Mucosa of rectum (tissue), 2 donors: ENCODE results near the gene PXMP4.

ENCODE experiments used
- H3K27ac ChIP-seq, 2 donors: one replicate each; pipeline ENCODE4 v1.7.0; 2013; ENCODE audit warnings: inconsistent platforms in 2 of 2, low read depth in 2 of 2, low read length in 2 of 2
- H3K27me3 ChIP-seq, 2 donors: one replicate each; pipeline ENCODE4 v1.7.0; 2013; ENCODE audit warnings: low read length in 2 of 2; ENCODE audit not compliant: control insufficient read depth in 2 of 2, insufficient read depth in 2 of 2
- H3K36me3 ChIP-seq, 2 donors: one replicate each; pipeline ENCODE4 v1.7.0; 2013; ENCODE audit warnings: low read length in 2 of 2; ENCODE audit not compliant: control insufficient read depth in 2 of 2, insufficient read depth in 2 of 2
- H3K4me1 ChIP-seq, 2 donors: one replicate each; pipeline ENCODE4 v1.7.0; 2013; ENCODE audit warnings: low read length in 2 of 2, mild to moderate bottlenecking in 1 of 2; ENCODE audit not compliant: control insufficient read depth in 2 of 2, insufficient read depth in 2 of 2
- H3K4me3 ChIP-seq, 2 donors: one replicate each; pipeline ENCODE4 v1.7.0; 2013; ENCODE audit warnings: low read length in 2 of 2
- H3K9ac ChIP-seq, 2 donors: one replicate each; pipeline ENCODE4 v1.7.0; 2013; ENCODE audit warnings: low read length in 2 of 2, low read depth in 1 of 2, mild to moderate bottlenecking in 1 of 2
- H3K9me3 ChIP-seq, 2 donors: one replicate each; pipeline ENCODE4 v1.7.0; 2013; ENCODE audit warnings: low read length in 2 of 2; ENCODE audit not compliant: control insufficient read depth in 2 of 2
- donor health status: healthy.
- donor health status: Normal muscosa, but diverticular disease.

The PXMP4 gene

GRCh38 chr20:33656010-33656782 lies 63.9 kb downstream of the PXMP4 start:
- H3K36me3 ChIP-seq: peaks cover 7 to 12% of the 10 kb centered on the region in 2 donors
- H3K4me1 ChIP-seq: peaks cover 21 to 29% of the 10 kb centered on the region in 2 donors
- H3K9ac ChIP-seq: no peak overlapping the region
- H3K9me3 ChIP-seq: no peaks in the 10 kb centered on the region
- no peaks in the 10 kb centered on the region for H3K27me3 ChIP-seq
- H3K4me3 ChIP-seq: no peak overlapping the region
- no peak overlapping the region for H3K27ac ChIP-seq

GRCh38 chr20:33655164-33655563 lies 64.9 kb downstream of the PXMP4 start:
- Histone ChIP-seq H3K9me3 (no peaks in the 10 kb centered on the region), H3K9ac (peak overlapping the region in 1 of 2 donors; percentile 19), H3K27ac (no peak overlapping the region), H3K4me3 (no peak overlapping the region), H3K27me3 (no peaks in the 10 kb centered on the region), H3K4me1 (peaks cover 25 to 34% of the 10 kb centered on the region in 2 donors), H3K36me3 (peaks cover 6 to 12% of the 10 kb centered on the region in 2 donors)

- Histone ChIP-seq H3K4me1 (peaks cover 25 to 34% of the 10 kb centered on the region in 2 donors), H3K4me3 (no peak overlapping the region), H3K36me3 (peaks cover 6 to 12% of the 10 kb centered on the region in 2 donors), H3K27ac (peak overlapping the region; percentile 56 to 57), H3K27me3 (no peaks in the 10 kb centered on the region), H3K9ac (peak overlapping the region in 1 of 2 donors; percentile 19), H3K9me3 (no peaks in the 10 kb centered on the region)
Measured at GRCh38 chr20:33654680-33655161, 65.4 kb downstream of the PXMP4 start.

GRCh38 chr20:33653900-33654596 lies 66.1 kb downstream of the PXMP4 start:
- H3K27ac ChIP-seq: peak overlapping the region; percentile 57 to 63
- H3K36me3 ChIP-seq: peaks cover 6 to 10% of the 10 kb centered on the region in 2 donors
- no peaks in the 10 kb centered on the region for H3K9me3 ChIP-seq
- H3K4me1 ChIP-seq: peaks cover 29 to 34% of the 10 kb centered on the region in 2 donors
- H3K4me3 ChIP-seq: peak overlapping the region in 1 of 2 donors; percentile 28
- H3K9ac ChIP-seq: peak overlapping the region; percentile 19 to 34
- no peaks in the 10 kb centered on the region for H3K27me3 ChIP-seq

- H3K9ac ChIP-seq: peak overlapping the region; percentile 5 to 34
- H3K36me3 ChIP-seq: peaks cover 7% of the 10 kb centered on the region in 2 donors
- H3K4me1 ChIP-seq: peaks cover 34 to 38% of the 10 kb centered on the region in 2 donors
- peak overlapping the region in 1 of 2 donors; percentile 33 for H3K4me3 ChIP-seq
- no peaks in the 10 kb centered on the region for H3K27me3 ChIP-seq
- H3K27ac ChIP-seq: peak overlapping the region in 1 of 2 donors; percentile 63
- H3K9me3 ChIP-seq: no peaks in the 10 kb centered on the region
Measured at GRCh38 chr20:33653218-33653899, 66.8 kb downstream of the PXMP4 start.
